Parathyroid adenoma (tissue), 2 donors: ENCODE results near the gene PRMT6.

Experiments
- H2AFZ ChIP-seq: fragments of 300-600 bp; sonication (generic); one replicate; pipeline ENCODE4 v1.7.0; 2017; ENCODE audit warnings: antibody characterized with exemption, mild to moderate bottlenecking
- H3K27ac ChIP-seq: fragments of 300-600 bp; sonication (generic); one replicate; pipeline ENCODE4 v1.7.0; 2017
- H3K27me3 ChIP-seq: fragments of 300-600 bp; sonication (generic); one replicate; pipeline ENCODE4 v1.7.0; 2017; ENCODE audit warnings: low read length; ENCODE audit not compliant: control insufficient read depth, insufficient read depth
- H3K36me3 ChIP-seq: fragments of 300-600 bp; sonication (generic); one replicate; pipeline ENCODE4 v1.7.0; 2017; ENCODE audit warnings: low read length; ENCODE audit not compliant: control insufficient read depth, insufficient read depth
- H3K4me1 ChIP-seq: fragments of 300-600 bp; sonication (generic); one replicate; pipeline ENCODE4 v1.7.0; 2017; ENCODE audit warnings: control low read depth
- H3K4me2 ChIP-seq: fragments of 300-600 bp; sonication (generic); one replicate; pipeline ENCODE4 v1.7.0; 2017; ENCODE audit warnings: low read length
- H3K4me3 ChIP-seq: fragments of 300-600 bp; sonication (generic); one replicate; pipeline ENCODE4 v1.7.0; 2017; ENCODE audit warnings: low read depth, low read length
- H3K79me2 ChIP-seq: fragments of 300-600 bp; sonication (generic); one replicate; pipeline ENCODE4 v1.7.0; 2017; ENCODE audit warnings: control low read depth
- H3K9ac ChIP-seq: fragments of 300-600 bp; sonication (generic); one replicate; pipeline ENCODE4 v1.7.0; 2017; ENCODE audit warnings: mild to moderate bottlenecking
- H3K9me3 ChIP-seq: fragments of 300-600 bp; sonication (generic); one replicate; pipeline ENCODE4 v1.7.0; 2017; ENCODE audit warnings: low read length; ENCODE audit not compliant: control insufficient read depth
- CTCF ChIP-seq: fragments of 300-600 bp; sonication (generic); IDR thresholded peaks from one replicate; pipeline ENCODE4 v1.7.0; 2017; ENCODE audit warnings: antibody characterized with exemption, mild to moderate bottlenecking
- donor health status: primary hyperparathyroidism.

PRMT6 gene

GRCh38 chr1:107056426-107057196 lies at the start of gene PRMT6:
Gene PRMT6 (plus strand): TSS chr1:107056674. CDS start chr1:107056716, 42 bp downstream.
- H2AFZ ChIP-seq = peak within 1 kb of the TSS; percentile 95
- H3K27ac ChIP-seq = peak within 1 kb of the TSS; percentile 73
- no peaks in the 10 kb centered on the region for H3K27me3 ChIP-seq
- H3K9me3 ChIP-seq = no peaks in the 10 kb centered on the region
- no peaks in the 10 kb centered on the region for H3K36me3 ChIP-seq
- H3K9ac ChIP-seq = peak within 1 kb of the TSS; percentile 46
- peak within 1 kb of the TSS; percentile 94 for H3K4me3 ChIP-seq
- no peak for TF ChIP-seq CTCF
- no peaks in the 10 kb centered on the region for H3K4me1 ChIP-seq
- peak within 1 kb of the TSS; percentile 77 for H3K4me2 ChIP-seq
- no peaks in the 10 kb centered on the region for H3K79me2 ChIP-seq

GRCh38 chr1:107009281-107009680 lies 47.2 kb upstream of the PRMT6 start:
- no peak for TF ChIP-seq CTCF
- no peak overlapping the region for H3K4me3 ChIP-seq
- H3K27ac ChIP-seq = no peak overlapping the region
- H3K4me2 ChIP-seq = no peak overlapping the region
- H2AFZ ChIP-seq = no peak overlapping the region
- H3K79me2 ChIP-seq = no peaks in the 10 kb centered on the region
- H3K36me3 ChIP-seq = no peaks in the 10 kb centered on the region
- no peak overlapping the region for H3K9ac ChIP-seq
- peaks cover 2% of the 10 kb centered on the region for H3K9me3 ChIP-seq
- H3K27me3 ChIP-seq = no peaks in the 10 kb centered on the region
- no peaks in the 10 kb centered on the region for H3K4me1 ChIP-seq

DNA sequence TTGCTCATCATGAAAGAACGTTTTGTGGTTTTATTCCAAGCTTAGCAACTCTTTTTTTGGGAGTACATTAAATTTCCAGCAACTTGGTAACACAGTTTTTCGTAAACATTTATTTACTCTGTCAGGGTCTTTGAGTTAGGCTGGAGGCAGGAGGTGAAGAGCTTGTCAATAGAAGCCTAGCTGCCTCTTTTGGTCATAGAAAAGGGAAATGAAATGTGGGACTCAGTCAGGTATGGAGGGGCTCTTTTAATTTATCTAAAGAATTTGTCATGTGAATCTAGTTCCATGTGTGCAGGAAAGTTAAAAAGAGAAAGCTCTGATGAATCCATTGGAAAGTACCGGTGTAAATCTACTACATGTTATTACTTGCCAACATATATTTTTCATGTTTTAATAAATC lies 45.9 kb upstream of the PRMT6 start:
- H3K4me3 ChIP-seq = no peak overlapping the region
- TF ChIP-seq CTCF = no peak

DNA sequence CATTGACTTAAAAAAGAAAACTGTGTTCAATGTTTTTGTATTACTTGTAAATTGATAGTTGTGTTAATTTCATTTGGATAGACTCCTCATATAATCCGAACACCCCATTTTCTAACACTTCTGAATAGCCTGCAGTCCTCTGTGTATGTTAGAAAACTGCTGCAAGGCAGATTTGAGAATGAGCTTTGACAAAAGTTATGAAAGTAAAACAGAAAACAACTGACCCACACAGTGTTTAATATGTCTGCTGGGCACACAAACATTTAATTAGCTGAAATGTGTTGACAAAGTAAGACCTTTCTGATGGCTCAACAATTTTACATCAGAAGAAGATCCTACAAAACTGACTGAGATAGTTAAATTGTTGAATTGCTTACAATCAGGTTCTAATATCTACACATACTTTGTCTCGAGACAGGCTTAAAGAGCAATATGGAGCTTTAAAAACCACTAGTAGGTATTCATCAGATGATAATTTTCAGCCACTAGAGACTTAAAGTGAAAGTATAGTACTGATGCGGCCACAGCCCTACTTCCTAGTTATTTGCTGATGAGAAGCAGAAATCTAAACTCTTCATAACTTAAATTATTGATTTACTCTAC lies 40.0 kb upstream of the PRMT6 start:
- H3K79me2 ChIP-seq = no peaks in the 10 kb centered on the region
- H3K36me3 ChIP-seq = no peaks in the 10 kb centered on the region
- H3K4me2 ChIP-seq = no peak overlapping the region
- H3K4me3 ChIP-seq = no peak overlapping the region
- no peaks in the 10 kb centered on the region for H3K27me3 ChIP-seq
- no peaks in the 10 kb centered on the region for H3K9me3 ChIP-seq
- H2AFZ ChIP-seq = no peak overlapping the region
- no peak for TF ChIP-seq CTCF
- H3K4me1 ChIP-seq = no peaks in the 10 kb centered on the region
- no peak overlapping the region for H3K27ac ChIP-seq
- no peak overlapping the region for H3K9ac ChIP-seq

More for the DNA sequence above, 45.9 kb upstream of the PRMT6 start:
- no peaks in the 10 kb centered on the region for H3K27me3 ChIP-seq
- H3K36me3 ChIP-seq = no peaks in the 10 kb centered on the region
- H3K4me1 ChIP-seq = no peaks in the 10 kb centered on the region
- H3K9ac ChIP-seq = no peak overlapping the region
- no peak overlapping the region for H2AFZ ChIP-seq
- peaks cover 2% of the 10 kb centered on the region for H3K9me3 ChIP-seq
- no peak overlapping the region for H3K4me2 ChIP-seq
- no peak overlapping the region for H3K27ac ChIP-seq
- H3K79me2 ChIP-seq = no peaks in the 10 kb centered on the region
